Pons (tissue), 1 donor: Measurements from ENCODE around the gene ZRANB1.

Experiments
- DNase-seq: peaks from one replicate; pipeline ENCODE4 v3.0.0-alpha.2; 2016; ENCODE audit warnings: low spot score

ZRANB1 gene

DNA sequence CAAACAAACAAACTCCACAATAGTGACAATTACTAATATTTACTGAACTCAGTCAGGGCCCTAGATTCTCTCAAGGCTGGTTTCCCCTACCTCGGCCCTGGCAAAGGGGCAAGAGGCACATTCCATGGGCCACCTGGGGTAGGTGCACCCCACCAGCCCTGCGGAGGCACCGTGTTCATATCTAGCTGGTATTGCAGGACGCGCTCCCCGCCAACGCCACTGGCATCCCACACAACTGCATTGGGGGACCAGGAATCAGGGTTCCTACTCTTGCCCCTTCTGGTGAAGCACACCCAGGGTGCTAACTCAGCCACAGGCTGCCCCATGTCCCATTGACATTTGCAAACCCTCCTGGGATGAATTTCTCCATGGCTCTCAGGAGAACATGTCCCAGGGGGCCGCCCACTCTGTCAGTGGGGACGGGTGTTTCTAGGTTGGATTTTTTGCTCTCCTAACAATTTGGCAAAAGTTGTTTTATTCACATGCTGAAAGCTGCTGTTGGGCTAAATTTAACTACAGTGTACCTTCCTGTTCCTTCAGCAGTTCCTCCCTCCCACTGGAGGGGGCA is 76.7 kb downstream of the ZRANB1 start:
- no peak for DNase-seq

DNA sequence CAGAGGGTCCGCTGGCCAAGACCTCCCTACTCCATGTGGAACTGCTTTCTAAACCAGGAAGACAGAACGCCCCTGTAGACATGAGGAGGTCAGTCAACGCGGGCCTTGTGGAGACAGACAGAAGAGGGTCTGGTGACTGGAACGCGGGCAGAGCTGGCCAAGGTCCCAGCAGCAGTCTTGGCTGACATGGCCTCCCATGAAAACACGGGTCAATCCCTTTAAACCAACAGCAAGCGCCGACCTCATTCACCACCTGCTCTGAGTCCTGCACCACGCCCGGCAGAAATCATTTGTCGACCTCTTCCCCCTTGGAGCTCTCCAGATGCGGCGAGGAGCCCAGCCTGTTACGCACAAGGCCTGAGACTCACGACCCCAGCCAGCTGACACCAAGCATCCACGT is 78.5 kb downstream of the ZRANB1 start:
- no peak for DNase-seq

DNA sequence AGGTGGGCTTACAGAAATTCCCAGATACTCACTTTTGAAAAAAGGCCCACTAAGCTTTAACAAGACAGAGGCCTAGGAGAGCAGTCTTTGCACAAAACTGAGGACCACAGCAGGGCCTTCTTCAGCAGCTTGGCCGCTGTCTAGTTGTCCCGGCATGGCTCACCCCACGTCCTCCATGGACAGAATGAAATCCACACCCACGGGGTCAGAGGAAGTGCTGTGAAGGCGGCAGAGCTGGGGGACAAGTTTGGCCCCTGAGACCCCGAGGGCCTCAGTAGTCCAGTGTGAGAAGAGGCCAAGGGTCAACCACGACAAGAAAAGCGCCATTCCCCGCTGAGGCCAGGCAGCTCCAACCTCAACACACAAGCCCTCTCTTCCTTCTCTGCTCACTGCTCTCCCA is 78.9 kb downstream of the ZRANB1 start:
- DNase-seq: no peak

DNA sequence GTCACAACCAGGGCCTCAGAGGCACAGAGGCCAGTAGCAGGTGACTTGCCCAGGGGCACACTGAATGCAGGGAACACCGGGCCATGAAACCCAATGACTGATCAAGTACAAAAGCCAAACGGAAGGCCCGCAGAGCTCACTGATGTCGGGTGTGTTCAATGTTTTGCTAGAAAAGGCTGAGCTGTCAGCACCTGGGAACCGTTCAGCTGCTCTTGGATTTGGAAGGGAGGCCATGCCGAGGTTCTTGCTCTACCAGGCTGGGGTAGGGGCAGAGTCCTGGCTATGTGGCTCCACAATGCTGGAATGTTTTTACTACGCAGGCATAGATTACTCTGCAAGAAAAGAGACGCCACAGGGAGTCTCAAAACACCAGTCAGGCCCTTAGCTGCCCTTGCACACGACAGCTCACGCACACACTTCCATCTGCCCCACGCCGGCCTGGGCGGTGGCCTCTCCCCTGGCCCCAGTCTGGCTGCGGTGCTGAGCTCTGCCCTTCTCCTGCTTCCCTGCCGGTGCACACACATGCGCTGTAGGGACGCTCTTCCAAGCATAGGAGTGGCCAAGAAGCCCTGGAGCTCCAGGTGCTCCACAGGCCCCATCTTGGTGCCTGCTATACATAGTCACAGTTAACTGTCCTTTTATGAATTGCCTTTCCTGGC is 79.9 kb downstream of the ZRANB1 start:
- DNase-seq: no peak

DNA sequence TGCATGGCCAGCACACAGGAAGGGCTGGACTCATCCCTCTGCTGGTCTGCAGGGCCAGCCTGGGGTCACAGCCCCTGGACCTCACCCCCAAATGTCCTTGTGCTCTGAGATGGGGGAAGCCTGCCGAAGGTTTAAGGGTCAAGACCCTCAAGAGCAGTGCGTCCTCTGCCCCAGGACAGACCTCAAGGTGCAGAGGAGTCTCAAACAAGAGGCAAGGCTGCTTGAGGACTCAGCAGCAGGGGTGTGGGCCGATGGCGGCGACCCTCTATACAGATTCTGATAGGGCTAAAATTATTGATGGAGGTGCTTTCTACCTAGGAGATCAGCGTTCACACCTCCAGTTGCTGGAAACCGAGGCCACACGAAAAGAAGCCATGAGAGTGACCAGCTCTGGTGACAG is 80.7 kb downstream of the ZRANB1 start:
- no peak for DNase-seq

DNA sequence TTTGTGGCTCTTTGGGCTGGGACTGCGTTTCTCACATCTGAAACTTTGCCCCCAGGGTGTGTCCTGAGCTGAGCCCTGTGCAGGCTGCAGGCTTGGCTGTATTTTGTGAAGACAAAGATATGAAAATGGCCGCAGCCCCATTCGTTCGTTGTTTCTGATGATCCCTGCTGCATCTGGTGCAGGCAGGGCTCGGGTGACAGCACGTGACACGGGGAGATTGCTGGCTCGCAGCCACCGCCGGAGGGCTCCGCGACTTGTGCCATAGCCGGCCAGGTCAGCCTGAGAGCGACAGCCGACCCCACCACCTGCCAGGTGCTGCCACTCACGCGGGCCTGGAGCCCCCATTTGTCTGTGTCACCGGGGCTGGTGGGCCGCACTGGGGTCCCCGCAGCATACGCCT is 81.3 kb downstream of the ZRANB1 start:
- no peak for DNase-seq

DNA sequence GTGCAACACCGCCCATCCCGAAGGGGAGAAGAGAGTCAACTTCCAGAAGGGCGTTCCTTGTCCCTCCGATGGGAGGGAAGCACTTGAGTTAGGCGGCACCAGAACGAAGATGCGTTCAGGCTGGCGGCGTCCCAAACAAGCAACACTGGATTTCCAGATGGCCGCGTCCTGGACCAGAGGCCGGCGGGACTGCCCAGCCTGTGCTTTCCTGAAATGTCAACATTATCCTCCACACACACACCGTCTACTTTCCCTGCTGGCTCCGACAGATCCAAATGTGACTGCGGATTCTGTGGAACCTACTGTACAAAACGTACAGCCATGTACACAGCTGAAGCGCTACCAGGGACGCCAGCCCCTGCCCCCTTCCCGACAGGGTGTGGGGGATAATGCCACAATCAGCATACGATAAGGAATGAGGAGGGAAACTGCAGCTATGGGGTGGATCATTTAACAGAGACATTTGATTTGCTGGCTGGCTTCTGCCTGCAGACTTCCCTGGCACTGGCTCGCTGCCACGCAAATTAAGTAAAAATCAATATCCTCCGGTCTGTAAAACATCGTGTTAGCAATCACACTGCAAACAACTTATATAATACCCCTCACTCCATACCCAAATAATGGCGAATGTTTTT is 82.1 kb downstream of the ZRANB1 start:
- no peak for DNase-seq

DNA sequence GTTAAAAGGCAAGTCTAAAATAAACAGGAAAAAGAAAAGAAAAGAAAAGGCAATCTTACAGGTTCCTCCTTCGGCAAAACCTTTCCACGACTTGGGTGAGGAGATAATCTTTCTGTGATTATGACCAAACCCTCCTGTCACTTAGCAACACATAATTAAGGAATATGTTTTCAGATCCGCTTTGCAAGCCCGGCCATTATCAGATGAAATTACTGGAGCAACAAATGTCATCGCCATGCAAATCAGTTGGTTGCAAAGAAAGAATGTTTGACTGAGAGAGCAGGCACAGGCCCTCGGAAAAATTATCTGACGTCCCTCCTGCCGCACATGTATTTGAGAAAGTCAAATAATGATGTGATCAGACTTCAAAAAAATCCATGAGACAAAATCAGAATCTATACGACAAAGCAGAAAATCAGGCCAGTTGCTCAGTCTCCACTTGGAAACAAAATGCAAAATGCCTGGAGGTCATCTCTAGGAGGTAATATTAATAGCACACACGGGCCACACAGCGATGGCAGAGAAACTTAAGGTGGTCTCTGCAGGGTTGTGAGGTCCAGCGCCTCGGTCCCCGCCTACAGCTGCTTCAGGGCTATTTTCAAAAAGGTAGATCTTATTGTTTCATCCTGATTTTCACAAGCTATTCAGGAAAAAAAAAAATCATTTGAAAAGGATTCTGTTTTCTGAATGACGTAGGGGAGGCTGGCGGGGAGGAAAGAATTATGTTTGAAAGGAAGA is 82.7 kb downstream of the ZRANB1 start:
- DNase-seq: no peak

DNA sequence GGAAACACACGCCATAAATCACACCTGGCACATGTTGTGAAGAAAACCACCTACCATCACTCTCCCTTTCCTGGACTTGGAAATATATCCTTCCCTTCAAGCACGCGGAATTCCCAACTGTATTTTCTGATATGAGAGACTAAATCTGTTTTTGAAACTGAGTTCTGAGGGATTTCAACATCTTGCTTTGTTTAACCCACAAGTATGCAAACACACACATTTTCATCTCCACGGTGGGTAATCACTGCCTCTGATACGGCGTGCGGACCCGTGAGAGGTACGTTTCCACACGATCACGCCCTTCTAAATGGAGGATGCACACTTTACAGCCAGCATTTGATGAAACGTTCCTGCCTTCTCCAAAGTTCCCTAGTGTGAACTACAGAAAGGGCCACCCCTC is 83.4 kb downstream of the ZRANB1 start:
- no peak for DNase-seq

DNA sequence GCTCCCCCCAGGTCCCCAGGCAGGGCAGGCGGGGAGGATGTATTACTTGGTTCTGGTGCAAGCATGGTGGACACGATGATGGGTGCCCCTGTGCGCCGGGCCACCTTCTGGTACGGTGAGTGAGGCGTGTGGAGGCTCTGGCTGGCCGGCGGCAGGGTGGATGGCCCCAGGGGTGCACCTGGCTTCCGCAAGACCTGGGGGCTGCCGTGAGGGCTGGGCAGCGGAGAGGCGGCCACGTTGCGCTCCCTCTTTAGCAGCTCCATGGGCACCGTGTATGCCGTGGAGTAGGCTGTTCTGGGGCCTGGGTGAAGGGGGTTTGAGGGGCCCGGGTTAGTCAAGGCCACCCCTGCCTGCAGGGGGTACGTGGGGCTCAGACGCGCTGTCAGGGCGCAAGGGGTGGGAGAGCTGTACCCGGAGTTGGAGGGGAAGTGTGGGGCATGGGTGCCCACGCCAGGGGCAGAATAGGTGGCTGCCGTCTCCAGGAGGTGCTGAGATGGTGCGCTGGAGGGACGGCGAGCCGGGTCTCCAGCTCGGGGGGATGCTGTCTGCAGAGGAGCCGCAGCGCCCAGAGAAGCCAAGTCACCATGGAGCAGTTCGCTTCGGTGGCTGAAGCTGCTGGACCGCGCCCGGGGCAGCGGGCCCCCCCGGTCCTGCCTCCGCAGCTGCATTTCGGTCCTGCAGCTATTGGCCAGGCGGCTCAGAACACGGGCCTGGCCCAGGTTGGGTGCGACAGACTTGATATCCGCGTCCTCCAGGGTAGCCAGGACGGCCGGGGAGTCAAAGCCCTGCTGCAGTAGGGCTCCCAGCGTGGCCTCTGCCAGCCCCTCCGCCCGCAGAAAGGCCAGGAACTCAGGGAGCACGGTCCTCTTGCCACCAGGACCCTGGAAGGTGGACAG is 84.4 kb downstream of the ZRANB1 start:
- DNase-seq: no peak

DNA sequence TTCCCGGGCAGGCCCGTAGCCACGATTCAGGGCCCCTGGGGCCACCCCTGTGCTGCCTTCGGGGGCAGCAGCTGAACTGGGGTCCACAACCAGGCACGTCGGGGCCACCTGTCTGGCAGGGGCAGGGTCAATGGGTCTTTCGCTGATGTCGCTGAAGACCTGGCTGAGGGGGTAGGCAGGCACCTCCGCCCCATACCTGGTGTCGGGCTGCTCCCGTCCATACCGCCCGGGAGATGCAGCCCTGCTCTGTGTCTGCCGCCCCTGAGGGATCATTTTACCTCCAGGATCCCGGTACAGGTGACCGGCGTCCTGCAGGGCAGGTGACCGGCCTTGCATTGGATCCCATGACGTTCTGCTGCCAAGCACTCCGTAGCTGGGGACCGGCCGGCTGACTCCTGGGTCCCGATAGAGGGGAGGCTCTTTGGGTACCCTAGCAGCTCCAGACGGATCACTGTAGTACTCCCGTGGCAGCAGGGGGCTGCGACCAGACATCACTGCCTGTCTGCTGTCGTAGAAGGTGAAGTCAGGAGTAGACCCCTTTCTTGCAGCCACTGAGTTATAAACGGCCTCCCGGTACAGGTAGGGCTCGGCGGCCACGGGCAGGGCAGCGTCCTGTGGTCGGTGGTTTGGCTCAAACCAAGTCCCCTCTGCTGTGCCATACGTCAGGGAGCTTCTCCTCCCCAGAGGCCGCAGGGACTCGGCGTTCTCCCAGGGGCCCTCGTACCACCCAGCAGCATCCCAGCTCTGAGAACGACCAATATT is 85.2 kb downstream of the ZRANB1 start:
- no peak for DNase-seq

DNA sequence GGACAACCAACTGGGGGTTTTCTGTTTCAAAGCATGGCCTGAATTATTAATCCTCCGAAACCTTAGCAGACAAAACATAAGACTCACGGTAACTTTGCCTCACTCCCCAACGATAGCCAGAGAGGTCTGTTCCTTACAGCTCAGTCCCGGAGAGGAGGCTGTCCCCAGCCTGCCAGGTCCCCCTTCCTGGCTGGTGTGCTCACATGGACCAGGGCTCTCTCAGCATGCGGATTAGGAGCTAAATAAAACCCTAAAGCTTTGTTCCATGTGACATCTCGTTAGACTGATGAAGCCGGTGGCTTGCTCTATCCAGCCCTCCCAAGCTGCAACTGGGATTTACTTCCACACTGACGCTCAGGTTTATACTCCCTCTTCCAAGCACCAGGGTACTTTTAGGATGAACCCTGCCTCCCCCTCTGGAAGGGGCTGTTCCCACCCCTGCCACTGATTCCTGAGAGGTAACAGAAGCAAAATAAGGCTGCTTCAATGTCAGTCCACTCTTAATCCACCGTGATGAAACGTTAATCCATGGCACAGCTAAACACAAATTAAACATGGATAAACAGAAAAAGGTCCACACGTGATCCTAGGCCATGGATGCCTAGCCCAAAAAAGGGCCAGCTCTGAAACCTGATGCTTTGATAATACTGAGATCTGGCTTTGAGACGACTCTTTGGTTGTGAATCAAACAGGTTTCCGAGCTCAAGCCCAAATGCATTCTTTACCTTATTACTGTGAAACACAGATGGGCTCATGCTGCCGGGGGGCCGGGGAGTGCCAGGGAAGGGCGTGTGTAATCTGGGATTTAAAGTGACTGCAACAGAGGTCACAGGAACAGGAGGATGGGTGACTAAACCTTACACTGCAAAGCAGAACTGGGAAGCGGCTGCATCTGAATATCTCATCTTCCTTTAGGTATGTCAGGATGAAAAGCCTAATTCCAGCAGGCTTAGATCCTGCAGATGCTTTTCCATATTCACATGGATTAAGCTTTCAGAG is 86.2 kb downstream of the ZRANB1 start:
- no peak for DNase-seq

DNA sequence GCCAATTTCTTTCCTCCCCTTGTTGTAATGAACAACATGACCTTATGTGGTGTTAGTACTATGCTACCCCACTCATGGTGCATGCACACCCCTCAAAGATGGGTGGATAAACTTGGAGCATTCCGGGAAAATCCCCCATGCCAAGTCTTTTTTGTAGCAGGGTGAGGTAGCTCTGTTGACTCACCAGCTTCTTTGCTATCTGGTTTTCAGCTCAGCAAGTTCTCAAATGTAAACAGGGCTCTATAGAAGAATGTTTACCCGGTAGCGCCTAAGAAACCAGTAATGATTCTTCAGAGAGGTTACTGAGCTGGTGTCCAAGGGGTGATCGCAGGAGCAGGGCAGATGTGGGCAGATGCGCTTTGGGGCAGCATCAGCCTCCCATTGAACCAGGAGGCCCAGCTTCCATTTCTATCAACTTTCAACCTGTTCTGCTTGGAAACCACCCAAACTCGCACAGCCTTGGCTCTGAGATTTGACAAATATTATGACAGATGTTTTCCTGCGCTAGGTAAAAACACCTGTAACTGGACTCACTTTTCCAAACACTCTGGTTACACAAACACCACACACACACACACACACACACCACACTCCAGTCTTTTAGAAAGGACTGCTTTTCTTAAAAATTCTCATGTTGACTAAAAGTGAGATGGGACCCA is 87.8 kb downstream of the ZRANB1 start:
- no peak for DNase-seq

DNA sequence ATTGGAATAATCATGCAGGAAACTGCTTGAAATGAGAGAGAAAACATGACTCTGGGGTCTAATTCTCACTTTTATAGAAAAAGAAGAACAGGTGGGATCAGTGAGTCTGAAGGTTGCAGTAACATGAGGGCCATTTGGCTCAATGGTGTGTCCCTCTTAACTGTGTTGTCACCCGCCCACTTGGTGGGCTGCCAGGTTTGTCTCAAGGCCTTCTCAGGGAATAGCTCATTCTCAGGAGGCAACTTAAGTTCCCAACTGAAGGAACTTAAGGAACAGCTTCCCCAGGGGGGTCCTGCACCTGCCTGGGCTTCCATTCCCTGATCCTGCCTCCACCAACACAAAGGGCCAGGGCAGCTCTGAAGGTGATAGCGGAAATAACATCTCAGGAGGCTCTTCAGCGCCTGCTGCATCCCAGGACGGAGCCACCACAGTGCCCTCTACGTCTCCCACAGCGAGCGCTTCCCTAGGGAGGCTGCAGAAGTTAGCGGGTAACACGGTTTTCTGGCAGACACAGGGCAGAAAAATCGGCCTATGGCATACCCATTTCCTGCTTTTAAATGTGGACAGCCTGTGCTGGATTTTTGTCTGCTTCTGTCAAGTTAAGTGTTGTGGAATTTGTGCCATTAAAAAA is 88.8 kb downstream of the ZRANB1 start:
- no peak for DNase-seq

DNA sequence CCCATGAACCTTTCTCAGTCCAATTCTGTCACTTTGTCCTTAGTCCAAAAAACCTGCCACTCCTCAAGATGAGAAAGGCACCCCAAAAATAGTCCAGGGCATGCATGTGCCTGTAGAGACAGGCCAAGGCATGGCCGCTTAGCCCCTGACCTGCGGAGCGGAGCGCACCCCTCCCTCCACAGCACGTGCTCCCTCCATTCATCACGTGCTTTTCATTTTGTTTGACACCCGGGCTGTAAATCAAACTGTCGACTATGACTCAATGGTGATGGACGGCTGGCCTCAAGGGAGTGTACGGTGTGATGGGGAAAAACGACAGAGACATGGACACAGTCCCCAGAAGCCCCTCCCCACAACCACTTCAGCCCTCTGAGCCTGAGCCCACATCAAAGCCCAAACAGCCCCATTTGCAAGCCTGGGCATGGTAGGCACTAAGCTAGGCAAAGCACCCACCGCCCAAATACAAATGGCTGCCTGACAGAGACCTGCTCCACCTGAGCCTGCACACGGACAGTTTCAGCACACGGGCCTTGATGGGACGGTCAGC is 90.6 kb downstream of the ZRANB1 start:
- no peak for DNase-seq

DNA sequence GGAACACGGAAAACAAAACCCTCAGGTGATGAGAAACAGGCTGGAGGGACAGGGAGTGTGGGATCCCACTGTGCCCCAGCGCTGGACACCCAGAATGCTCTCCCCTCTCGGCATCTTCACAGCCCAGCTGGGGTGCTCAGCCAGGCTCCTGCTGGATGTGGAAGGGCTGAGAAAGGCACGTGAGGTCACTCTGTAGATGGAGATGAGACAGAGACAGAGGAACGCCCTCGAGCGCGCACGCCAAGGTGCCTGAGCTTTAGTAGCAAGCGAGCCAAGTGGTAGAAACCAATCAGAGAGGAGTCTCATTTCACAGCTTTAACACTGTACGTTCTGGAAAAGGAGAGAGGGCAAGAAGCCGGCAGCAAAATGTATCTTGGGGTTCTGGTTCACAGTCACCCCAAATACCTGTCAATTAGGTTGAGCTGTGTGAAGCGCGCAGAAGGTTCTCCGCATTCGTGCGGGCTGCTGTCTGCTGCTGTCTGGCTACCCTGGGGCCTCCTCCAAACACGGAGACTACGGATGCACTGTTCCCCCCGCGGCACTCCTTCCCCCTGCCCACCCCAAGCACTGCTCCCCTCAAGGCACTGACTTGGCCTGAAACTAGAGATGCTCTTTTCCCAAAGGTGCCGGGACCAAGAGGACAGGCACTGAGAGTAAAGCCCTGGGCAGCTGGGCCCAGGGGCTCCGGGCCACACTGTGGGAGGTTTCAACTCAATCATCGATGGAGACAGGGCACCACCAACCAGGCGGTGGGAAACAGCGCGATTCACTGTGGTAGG is 91.4 kb downstream of the ZRANB1 start:
- DNase-seq: no peak

DNA sequence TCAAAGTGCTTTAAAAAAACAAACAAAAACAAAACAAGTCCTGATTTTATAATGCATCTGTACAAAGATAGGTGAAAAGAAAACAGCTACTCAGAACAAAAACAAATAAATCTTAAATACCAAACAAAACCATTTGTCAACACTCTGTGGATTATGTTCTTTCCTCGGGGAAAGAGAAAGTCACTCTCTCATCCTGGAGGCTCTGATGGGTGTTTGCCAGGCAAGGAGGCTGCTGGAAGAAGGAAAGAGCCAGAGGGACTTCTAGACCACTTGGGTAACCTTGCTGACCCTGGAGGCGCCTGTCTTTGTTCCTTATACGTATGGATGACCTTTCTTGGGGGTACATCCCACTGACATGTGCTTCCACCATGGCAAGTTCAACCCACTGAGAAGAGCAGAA is 92.8 kb downstream of the ZRANB1 start:
- DNase-seq: no peak

DNA sequence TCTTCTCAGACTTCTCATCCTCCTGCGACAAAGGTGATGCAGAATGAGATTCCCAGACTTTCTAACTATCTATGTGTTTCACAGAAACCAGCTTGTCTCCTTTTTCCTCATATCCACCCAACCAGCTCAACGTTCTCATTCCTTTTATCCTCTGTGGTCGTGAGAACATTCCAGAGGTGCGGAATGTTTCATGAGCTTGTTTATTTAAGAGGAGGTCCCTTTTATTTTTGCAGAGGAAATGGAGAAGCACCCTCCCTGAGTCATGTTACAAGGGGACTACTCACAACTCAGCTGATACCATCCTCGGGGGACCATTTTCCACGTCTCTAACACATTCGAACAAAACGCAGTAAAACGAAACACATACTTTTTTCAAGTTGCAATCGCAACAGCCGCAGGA is 93.2 kb downstream of the ZRANB1 start:
- DNase-seq: no peak
